OCI-LY3 (cell line): ENCODE results near the gene CFAP74.

Source experiments
- CTCF ChIP-seq: fragments of 200-600, 300-600 bp; sonication (generic); IDR thresholded peaks from 2 replicates; pipeline ENCODE4 v1.5.1; 2014; ENCODE audit warnings: antibody characterized with exemption, low read length, low read depth
- EZH2phosphoT487 ChIP-seq: fragments of 200-600 bp; shearing (Covaris generic); IDR thresholded peaks from 2 replicates; pipeline ENCODE4 v1.6.1; 2018; ENCODE audit warnings: antibody characterized with exemption, mixed run types, low read depth

DNA sequence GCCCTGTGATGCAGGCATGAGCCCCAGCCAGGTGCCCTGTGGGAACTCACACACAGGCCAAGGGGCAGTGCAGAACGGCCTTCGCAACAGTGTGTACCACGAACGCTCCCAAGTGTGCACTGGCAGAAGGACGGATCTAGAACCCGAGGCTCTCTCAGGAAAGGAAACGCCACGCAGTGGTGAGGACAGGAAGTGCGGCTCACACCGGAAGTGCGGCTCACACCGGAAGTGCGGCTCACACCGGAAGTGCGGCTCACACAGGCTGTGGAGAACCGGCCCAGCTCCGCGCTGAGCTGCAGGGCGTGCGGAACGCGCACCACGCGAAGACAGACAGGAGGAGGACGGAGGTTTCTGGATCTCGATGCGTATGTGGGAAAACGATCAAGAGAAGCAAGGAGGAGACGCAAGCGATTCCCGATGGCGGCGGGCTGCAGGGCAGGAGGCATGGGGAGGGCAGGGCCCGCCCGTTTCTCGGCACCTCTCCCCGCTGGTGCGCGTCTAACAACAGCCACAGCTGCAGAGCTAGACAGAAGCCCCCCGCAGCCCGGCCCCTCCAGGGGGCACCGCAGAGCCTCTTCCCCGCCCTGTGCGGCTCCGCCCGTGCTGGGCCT lies 48.6 kb downstream of the CFAP74 start:
- TF ChIP-seq CTCF (no peak), EZH2phosphoT487 (no peak)
